ENCODE measurements around the gene TBC1D10B. TPM values are rescaled to one million over a fixed set of nuclear protein-coding genes. Genes with fewer than 3 reads are reported as not detected.

TBC1D10B gene, protein sequence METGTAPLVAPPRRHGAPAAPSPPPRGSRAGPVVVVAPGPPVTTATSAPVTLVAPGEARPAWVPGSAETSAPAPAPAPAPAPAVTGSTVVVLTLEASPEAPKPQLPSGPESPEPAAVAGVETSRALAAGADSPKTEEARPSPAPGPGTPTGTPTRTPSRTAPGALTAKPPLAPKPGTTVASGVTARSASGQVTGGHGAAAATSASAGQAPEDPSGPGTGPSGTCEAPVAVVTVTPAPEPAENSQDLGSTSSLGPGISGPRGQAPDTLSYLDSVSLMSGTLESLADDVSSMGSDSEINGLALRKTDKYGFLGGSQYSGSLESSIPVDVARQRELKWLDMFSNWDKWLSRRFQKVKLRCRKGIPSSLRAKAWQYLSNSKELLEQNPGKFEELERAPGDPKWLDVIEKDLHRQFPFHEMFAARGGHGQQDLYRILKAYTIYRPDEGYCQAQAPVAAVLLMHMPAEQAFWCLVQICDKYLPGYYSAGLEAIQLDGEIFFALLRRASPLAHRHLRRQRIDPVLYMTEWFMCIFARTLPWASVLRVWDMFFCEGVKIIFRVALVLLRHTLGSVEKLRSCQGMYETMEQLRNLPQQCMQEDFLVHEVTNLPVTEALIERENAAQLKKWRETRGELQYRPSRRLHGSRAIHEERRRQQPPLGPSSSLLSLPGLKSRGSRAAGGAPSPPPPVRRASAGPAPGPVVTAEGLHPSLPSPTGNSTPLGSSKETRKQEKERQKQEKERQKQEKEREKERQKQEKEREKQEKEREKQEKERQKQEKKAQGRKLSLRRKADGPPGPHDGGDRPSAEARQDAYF
- total RNA-seq: 10 to 100 TPM; 46.4 to 48.8 (median 47.5) TPM
- long read RNA-seq, donor 1, transcript TBC1D10B-201 (9 exons, 3,350 nt): major isoform, 63 of 88 reads
- long read RNA-seq, donor 1, partial matches to known transcripts: 15 of 88 reads
- long read RNA-seq, donor 1, other reads (novel, unspliced or antisense): 8 of 88 reads
- long read RNA-seq, donor 2, partial matches to known transcripts: 1 of 6 reads
- long read RNA-seq, donor 2, other reads (novel, unspliced or antisense): 5 of 6 reads

DNA sequence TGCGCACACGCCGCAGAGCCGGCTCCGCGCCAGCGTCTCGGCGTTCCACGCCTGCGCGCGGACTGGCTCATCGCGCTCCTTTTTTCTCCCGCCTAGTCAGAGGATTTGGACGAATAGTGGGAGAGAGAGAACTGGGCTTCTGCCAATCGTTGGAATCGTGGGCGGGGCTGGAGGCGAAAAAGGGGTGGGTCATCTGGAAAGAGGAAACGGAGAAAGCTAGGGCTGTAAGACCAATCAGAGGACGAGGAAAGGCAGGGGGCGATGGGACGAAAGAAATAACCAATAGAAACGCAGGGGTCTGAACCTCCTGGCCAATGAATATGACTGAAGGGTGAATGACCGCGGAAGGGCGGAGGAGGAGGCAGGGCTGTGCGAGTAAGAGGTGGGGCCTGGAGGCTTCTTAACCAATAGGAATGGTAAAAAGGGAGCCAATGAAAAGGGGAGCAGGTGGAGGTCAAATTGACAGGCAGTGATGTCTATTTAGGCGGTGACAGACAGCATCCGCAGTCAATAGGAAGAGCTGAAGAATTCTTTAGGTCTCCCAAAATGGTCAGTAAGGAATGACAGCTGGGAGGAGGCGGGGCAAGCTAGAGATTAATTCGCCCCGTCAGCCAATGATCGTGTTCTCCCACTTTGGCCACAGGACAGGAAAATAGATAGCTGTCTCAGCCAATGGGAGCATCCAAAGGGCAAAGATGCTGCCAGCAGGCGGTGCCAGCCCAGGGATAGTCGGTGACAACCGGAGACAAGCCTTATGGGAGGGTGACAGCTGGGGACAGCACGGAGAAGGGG is at the start of gene TBC1D10B:
TSS of gene TBC1D10B (minus strand) at position 39 of the 792 bp plus-strand sequence. CDS start 311 bp downstream, outside the sequence.
- ATAC-seq: peak; percentile 87
- intact Hi-C loops (cut with DNase I, micrococcal nuclease): no loop called here

DNA sequence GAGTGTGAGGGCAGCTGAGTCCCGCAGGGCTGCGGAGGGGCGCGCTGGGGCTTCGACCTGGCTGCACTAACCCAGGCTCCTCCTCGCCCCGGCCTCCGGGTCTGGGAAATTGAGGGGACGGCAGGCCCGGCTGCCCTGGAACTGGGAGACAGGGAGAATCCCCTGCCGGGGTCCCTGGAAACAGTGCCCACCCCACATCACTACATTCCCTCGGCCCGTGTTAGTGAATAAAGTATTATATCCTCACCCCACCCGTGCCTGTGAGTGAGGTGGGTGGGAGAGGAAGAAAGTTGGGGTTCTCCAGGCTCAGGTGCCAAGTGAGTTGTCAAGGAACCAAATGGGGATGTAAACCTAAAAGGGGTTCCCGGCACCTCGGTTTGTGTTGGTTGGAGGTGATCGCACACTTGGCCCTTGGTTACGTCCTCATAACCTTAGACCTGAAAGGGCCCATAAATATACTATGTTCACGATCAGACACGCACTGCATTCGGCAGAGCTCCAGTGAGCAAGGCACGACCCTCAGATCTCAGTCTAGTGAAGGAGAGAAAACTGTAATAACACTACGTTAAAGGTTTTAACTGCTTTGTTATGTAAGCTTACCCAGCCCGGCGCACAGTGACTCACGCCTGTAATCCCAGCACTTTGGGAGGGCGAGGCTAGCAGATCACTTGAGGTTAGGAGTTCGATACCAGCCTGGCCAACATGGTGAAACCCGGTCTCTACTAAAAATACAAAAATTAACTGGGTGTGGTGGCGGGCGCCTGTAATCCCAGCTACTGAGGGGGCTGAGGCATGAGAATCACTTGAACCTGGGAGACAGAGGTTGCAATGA is 48.3 kb upstream of the TBC1D10B start:
- DNase-seq (peak in 2 of 3 donors; percentile 41 to 55), ATAC-seq (peak; percentile 5)
- H3K9me3 ChIP-seq: no peaks in the 10 kb centered on the region
- no peaks in the 10 kb centered on the region for H3K36me3 ChIP-seq (ENCODE audit: low read depth)
- intact Hi-C loops (cut with DNase I, micrococcal nuclease): no loop called here
- TF ChIP-seq, protein P1, sequence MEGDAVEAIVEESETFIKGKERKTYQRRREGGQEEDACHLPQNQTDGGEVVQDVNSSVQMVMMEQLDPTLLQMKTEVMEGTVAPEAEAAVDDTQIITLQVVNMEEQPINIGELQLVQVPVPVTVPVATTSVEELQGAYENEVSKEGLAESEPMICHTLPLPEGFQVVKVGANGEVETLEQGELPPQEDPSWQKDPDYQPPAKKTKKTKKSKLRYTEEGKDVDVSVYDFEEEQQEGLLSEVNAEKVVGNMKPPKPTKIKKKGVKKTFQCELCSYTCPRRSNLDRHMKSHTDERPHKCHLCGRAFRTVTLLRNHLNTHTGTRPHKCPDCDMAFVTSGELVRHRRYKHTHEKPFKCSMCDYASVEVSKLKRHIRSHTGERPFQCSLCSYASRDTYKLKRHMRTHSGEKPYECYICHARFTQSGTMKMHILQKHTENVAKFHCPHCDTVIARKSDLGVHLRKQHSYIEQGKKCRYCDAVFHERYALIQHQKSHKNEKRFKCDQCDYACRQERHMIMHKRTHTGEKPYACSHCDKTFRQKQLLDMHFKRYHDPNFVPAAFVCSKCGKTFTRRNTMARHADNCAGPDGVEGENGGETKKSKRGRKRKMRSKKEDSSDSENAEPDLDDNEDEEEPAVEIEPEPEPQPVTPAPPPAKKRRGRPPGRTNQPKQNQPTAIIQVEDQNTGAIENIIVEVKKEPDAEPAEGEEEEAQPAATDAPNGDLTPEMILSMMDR (IDR thresholded peaks at IDR 0.05): no peak
- peaks cover 6% of the 10 kb centered on the region for H3K4me1 ChIP-seq (ENCODE audit: low read depth)
- H3K4me3 ChIP-seq: peak overlapping the region; percentile 31

More for the DNA sequence above, at the start of gene TBC1D10B:
- Histone ChIP-seq H3K9me3 (no peaks in the 10 kb centered on the region), H3K4me1 (ENCODE audit: low read depth) (peaks cover 16% of the 10 kb centered on the region), H3K36me3 (ENCODE audit: low read depth) (peaks cover 4% of the 10 kb centered on the region), H3K4me3 (peak within 1 kb of the TSS; percentile 75)
- TF ChIP-seq, protein P1 (IDR thresholded peaks at IDR 0.05): no peak
- peak; percentile 99 to 100 (median 99) for DNase-seq

DNA sequence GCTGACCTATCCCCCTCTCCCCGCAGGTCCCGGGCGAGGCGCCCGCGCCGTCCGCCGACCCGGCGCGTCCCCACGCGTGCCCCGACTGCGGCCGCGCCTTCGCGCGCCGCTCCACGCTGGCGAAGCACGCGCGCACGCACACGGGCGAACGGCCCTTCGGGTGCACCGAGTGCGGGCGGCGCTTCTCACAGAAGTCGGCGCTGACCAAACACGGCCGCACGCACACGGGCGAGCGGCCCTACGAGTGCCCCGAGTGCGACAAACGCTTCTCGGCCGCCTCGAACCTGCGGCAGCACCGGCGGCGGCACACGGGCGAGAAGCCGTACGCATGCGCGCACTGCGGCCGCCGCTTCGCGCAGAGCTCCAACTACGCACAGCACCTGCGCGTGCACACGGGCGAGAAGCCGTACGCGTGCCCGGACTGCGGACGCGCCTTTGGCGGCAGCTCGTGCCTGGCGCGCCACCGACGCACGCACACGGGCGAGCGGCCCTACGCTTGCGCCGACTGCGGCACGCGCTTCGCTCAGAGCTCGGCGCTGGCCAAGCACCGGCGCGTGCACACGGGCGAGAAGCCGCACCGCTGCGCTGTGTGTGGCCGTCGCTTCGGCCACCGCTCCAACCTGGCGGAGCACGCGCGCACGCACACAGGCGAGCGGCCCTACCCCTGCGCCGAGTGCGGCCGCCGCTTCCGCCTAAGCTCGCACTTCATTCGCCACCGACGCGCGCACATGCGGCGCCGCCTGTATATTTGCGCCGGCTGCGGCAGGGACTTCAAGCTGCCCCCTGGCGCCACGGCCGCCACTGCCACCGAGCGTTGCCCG is 47.4 kb upstream of the TBC1D10B start:
- ATAC-seq (peak; percentile 97), DNase-seq (peak; percentile 87 to 95 (median 93))
- intact Hi-C loops (cut with DNase I, micrococcal nuclease): no loop called here
- TF ChIP-seq, protein P1 (IDR thresholded peaks at IDR 0.05): no peak
- no peaks in the 10 kb centered on the region for H3K9me3 ChIP-seq
- no peaks in the 10 kb centered on the region for H3K36me3 ChIP-seq (ENCODE audit: low read depth)
- H3K4me1 ChIP-seq (ENCODE audit: low read depth): peaks cover 6% of the 10 kb centered on the region
- H3K4me3 ChIP-seq: peak overlapping the region; percentile 31

DNA sequence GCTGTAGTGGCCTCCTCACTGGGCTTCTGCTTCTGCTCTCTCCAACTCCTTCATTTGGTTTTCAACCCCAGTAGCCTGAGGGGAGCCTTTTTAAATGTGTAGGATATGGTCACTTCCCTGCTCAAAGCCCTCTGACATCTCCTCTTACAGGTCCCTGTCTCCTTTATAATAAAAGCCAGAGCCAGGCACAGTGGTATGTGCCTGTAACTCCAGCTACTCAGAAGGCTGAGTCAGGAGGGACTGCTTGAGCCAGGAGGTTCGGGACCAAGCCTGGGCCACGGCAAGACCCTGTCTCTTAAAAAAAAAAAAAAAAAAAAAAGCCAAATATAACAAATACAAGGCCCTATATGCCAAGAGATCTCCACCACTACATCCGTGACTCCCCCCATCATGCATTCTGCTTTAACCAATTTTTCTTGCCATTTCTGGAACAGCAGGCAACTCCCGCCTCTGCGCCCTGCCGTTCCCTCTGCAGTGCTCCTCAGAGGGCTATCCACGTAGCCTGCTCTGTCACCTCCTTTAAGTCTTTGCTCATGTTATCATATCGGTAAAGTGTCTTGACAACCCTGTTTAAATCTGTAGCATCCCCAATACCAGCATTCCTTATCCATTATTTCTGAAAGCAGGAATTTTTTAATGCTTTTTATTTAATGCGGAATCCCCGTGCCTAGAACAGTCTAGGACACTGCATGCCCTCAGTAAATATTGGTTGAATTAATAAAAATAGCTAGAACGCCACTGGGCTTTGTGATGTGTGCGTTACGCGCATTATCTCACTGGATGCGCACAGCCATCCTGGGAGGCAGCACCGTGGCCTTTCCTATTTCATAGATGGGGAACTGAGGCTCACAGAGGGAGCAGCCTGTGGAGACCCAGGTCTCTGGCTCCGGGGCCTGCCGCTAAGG is 46.6 kb upstream of the TBC1D10B start:
- peaks cover 6% of the 10 kb centered on the region for H3K4me1 ChIP-seq (ENCODE audit: low read depth)
- intact Hi-C loops (cut with DNase I, micrococcal nuclease): no loop called here
- TF ChIP-seq, protein P1 (IDR thresholded peaks at IDR 0.05): no peak
- no peak for ATAC-seq
- H3K9me3 ChIP-seq: no peaks in the 10 kb centered on the region
- H3K36me3 ChIP-seq (ENCODE audit: low read depth): no peaks in the 10 kb centered on the region
- DNase-seq: peak in 1 of 3 donors; percentile 39
- no peak overlapping the region for H3K4me3 ChIP-seq

Measured in mucosa of descending colon (tissue), 3 donors.